Upper lobe of left lung (tissue), 4 donors: ENCODE measurements around the gene SLC7A6.

Experiments used
- CTCF ChIP-seq, 6 experiments: fragments of 450-650 bp in 4 of 6; fragments of 200-600 bp in 2 of 6; sonication (generic) in 2 of 6; IDR thresholded peaks; one replicate each; pipeline ENCODE4 v1.5.1; 2016 to 2019; ENCODE audit warnings: antibody characterized with exemption in 6 of 6
- POLR2A ChIP-seq, 4 donors: fragments of 450-650 bp; IDR thresholded peaks; one replicate each; pipeline ENCODE4 v1.5.1; 2016 to 2017; ENCODE audit warnings: antibody characterized with exemption in 4 of 4, mild to moderate bottlenecking in 2 of 4
- POLR2AphosphoS5 ChIP-seq, 2 donors: sonication (generic); formaldehyde crosslinking; IDR thresholded peaks; one replicate each; pipeline ENCODE4 v1.5.1; 2017; ENCODE audit warnings: antibody characterized with exemption in 2 of 2

GRCh38 chr16:68338326-68339119 is 74.2 kb downstream of the SLC7A6 start:
- TF ChIP-seq CTCF (IDR thresholded peaks at IDR 0.05), result no peak
- TF ChIP-seq POLR2A (IDR thresholded peaks at IDR 0.05), result no peak
- no peak for TF ChIP-seq POLR2AphosphoS5 (IDR thresholded peaks at IDR 0.05)
